H1 (cell line): ENCODE measurements around the gene ARHGEF26. TPM values are rescaled to one million over a fixed set of nuclear protein-coding genes. Genes with fewer than 3 reads are reported as not detected.

Experiments used
- CTCF ChIA-PET: fragments of 300-600 bp; sonication (Branson Sonifier 250); formaldehyde crosslinking; loops from one replicate; lab custom pipeline; 2021; ENCODE audit not compliant: partially characterized antibody; lab: Charles Lee
- POLR2A ChIA-PET: fragments of 300-600 bp; sonication (Branson Sonifier 250); formaldehyde crosslinking; loops from one replicate; lab custom pipeline; 2021; ENCODE audit warnings: inconsistent platforms; ENCODE audit not compliant: partially characterized antibody; lab: Charles Lee
- DNase-seq, 2 experiments: peaks; one replicate each; pipeline versions ENCODE4 v3.0.0 to v3.0.0-alpha.2; 2010 to 2022; ENCODE audit warnings: low spot score in 2 of 2, low read depth in 1 of 2, mixed read lengths in 1 of 2
- FAIRE-seq: peaks from 2 replicates; lab custom pipeline; 2011; peaks lifted over from hg19 to GRCh38; lab: Jason Lieb, UNC
- H2AFZ ChIP-seq: 2 replicates; pipeline ENCODE4 v1.8.1; 2012; ENCODE audit warnings: low read length, inconsistent platforms
- H2AK5ac ChIP-seq: 2 replicates; pipeline ENCODE4 v1.6.1; 2013; ENCODE audit warnings: low read depth, low read length
- H2BK120ac ChIP-seq: replicated peaks from 2 replicates; pipeline ENCODE3; 2013; ENCODE audit warnings: low read depth, low read length, inconsistent platforms
- H2BK12ac ChIP-seq: 2 replicates; pipeline ENCODE4 v1.6.1; 2013; ENCODE audit warnings: low read depth, low read length
- H2BK15ac ChIP-seq: 2 replicates; pipeline ENCODE4 v1.6.1; 2013; ENCODE audit warnings: low read length
- H2BK20ac ChIP-seq: 2 replicates; pipeline ENCODE4 v1.6.1; 2013; ENCODE audit warnings: low read length
- H2BK5ac ChIP-seq: 2 replicates; pipeline ENCODE4 v1.6.1; 2013; ENCODE audit warnings: low read depth, low read length
- H3K14ac ChIP-seq: 2 replicates; pipeline ENCODE4 v1.6.1; 2013; ENCODE audit warnings: inconsistent platforms; ENCODE audit not compliant: insufficient read length
- H3K18ac ChIP-seq: 2 replicates; pipeline ENCODE4 v1.6.1; 2013; ENCODE audit warnings: low read length; ENCODE audit errors: extremely low read depth
- H3K23ac ChIP-seq: 2 replicates; pipeline ENCODE4 v1.6.1; 2013; ENCODE audit warnings: inconsistent platforms; ENCODE audit not compliant: insufficient read length
- H3K23me2 ChIP-seq: 2 replicates; pipeline ENCODE4 v1.6.1; 2013; ENCODE audit warnings: low read depth, low read length
- H3K27ac ChIP-seq: 2 replicates; pipeline ENCODE4 v1.6.1; 2011; ENCODE audit warnings: low read depth, low read length, inconsistent platforms
- H3K27me3 ChIP-seq, 4 experiments: replicated peaks in 1 of 4; 1 replicate in 1 of 4; 2 replicates in 3 of 4; pipeline versions ENCODE4 v1.6.1 to v1.8.1; 2011 to 2013; ENCODE audit warnings: low read length in 3 of 4, mild to moderate bottlenecking in 3 of 4, inconsistent platforms in 2 of 4, mixed read lengths in 2 of 4, moderate library complexity in 1 of 4; ENCODE audit not compliant: control insufficient read depth in 3 of 4, insufficient read depth in 3 of 4; ENCODE audit errors: extremely low read depth in 1 of 4
- H3K36me3 ChIP-seq, 4 experiments: 2 replicates each; pipeline versions ENCODE4 v1.6.1 to v1.8.1; 2011 to 2013; ENCODE audit warnings: mild to moderate bottlenecking in 4 of 4, low read length in 3 of 4, moderate library complexity in 2 of 4, control low read depth in 1 of 4, inconsistent platforms in 1 of 4; ENCODE audit not compliant: insufficient read depth in 4 of 4, control insufficient read depth in 2 of 4
- H3K4ac ChIP-seq: replicated peaks from 2 replicates; pipeline ENCODE3; 2013; ENCODE audit warnings: low read length, low read depth, mixed read lengths, inconsistent platforms; ENCODE audit not compliant: insufficient read length
- H3K4me1 ChIP-seq, 4 experiments: replicated peaks in 1 of 4; 1 replicate in 1 of 4; 2 replicates in 3 of 4; pipeline versions ENCODE4 v1.6.1 to v1.8.1; 2011 to 2013; ENCODE audit warnings: low read length in 3 of 4, inconsistent platforms in 2 of 4, mixed read lengths in 1 of 4; ENCODE audit not compliant: insufficient read depth in 4 of 4, control insufficient read depth in 3 of 4
- H3K4me2 ChIP-seq, 2 experiments: 2 replicates each; pipeline versions ENCODE4 v1.6.1 to v1.8.1; 2011 to 2013; ENCODE audit warnings: low read depth in 2 of 2, low read length in 2 of 2, control low read depth in 1 of 2, inconsistent platforms in 1 of 2, mild to moderate bottlenecking in 1 of 2; ENCODE audit not compliant: insufficient read depth in 1 of 2
- H3K4me3 ChIP-seq, 4 experiments: fragments of 200-600, 300-600 bp in 1 of 4; sonication (generic), shearing (Covaris generic), sonication (Bioruptor Twin) in 1 of 4; 2 replicates each; pipeline versions ENCODE4 v1.5.1 to v1.8.1; 2011 to 2016; ENCODE audit warnings: low read length in 4 of 4, low read depth in 3 of 4, control low read depth in 2 of 4, inconsistent platforms in 2 of 4, mild to moderate bottlenecking in 2 of 4, mixed read lengths in 1 of 4, moderate library complexity in 1 of 4; ENCODE audit not compliant: insufficient read depth in 2 of 4; ENCODE audit errors: extremely low read depth in 1 of 4
- H3K56ac ChIP-seq: replicated peaks from 2 replicates; pipeline ENCODE3; 2013; ENCODE audit warnings: low read depth, mild to moderate bottlenecking, mixed read lengths, low read length, inconsistent platforms; ENCODE audit not compliant: insufficient read length
- H3K79me1 ChIP-seq: 2 replicates; pipeline ENCODE4 v1.6.1; 2013; ENCODE audit warnings: low read depth, low read length, control low read depth
- H3K79me2 ChIP-seq, 2 experiments: 2 replicates each; pipeline versions ENCODE4 v1.6.1 to v1.8.1; 2012 to 2013; ENCODE audit warnings: low read length in 2 of 2, mild to moderate bottlenecking in 2 of 2, inconsistent platforms in 1 of 2; ENCODE audit not compliant: insufficient read depth in 2 of 2, control insufficient read depth in 1 of 2
- H3K9ac ChIP-seq, 4 experiments: replicated peaks in 1 of 4; 1 replicate in 1 of 4; 2 replicates in 3 of 4; pipeline versions ENCODE4 v1.6.1 to v1.8.1; 2011 to 2013; ENCODE audit warnings: low read depth in 3 of 4, low read length in 3 of 4, control low read depth in 2 of 4, mild to moderate bottlenecking in 2 of 4, moderate library complexity in 2 of 4, inconsistent platforms in 1 of 4; ENCODE audit errors: extremely low read depth in 1 of 4
- H3K9me3 ChIP-seq, 2 experiments: 2 replicates each; pipeline versions ENCODE4 v1.6.1 to v1.8.1; 2012 to 2013; ENCODE audit warnings: mild to moderate bottlenecking in 2 of 2, moderate library complexity in 2 of 2, control low read depth in 1 of 2, inconsistent platforms in 1 of 2, low read depth in 1 of 2, low read length in 1 of 2, mixed read lengths in 1 of 2; ENCODE audit not compliant: insufficient read depth in 2 of 2
- H4K20me1 ChIP-seq, 2 experiments: replicated peaks in 1 of 2; 2 replicates each; pipeline versions ENCODE3 to v1.8.1; 2011 to 2013; ENCODE audit warnings: inconsistent platforms in 2 of 2, low read length in 2 of 2, mild to moderate bottlenecking in 1 of 2; ENCODE audit not compliant: insufficient read depth in 2 of 2, control insufficient read depth in 1 of 2
- H4K5ac ChIP-seq: 2 replicates; pipeline ENCODE4 v1.6.1; 2013; ENCODE audit warnings: low read length, low read depth, mixed read lengths, inconsistent platforms; ENCODE audit not compliant: insufficient read length
- H4K8ac ChIP-seq: 2 replicates; pipeline ENCODE4 v1.8.0; 2013; ENCODE audit warnings: mild to moderate bottlenecking, moderate library complexity, low read length, inconsistent platforms; ENCODE audit not compliant: insufficient read depth; ENCODE audit errors: extremely low read depth
- H4K91ac ChIP-seq: replicated peaks from 2 replicates; pipeline ENCODE3; 2013; ENCODE audit warnings: low read length, mixed read lengths, inconsistent platforms; ENCODE audit not compliant: insufficient read length
- ATF3 ChIP-seq: IDR thresholded peaks from 2 replicates; pipeline ENCODE4 v1.6.1; 2011; ENCODE audit warnings: low read depth, mild to moderate bottlenecking, low read length; ENCODE audit not compliant: insufficient read depth
- BRCA1 ChIP-seq: IDR thresholded peaks from 2 replicates; pipeline ENCODE4 v1.6.1; 2012; ENCODE audit warnings: low read depth, low read length, improper control_type of control experiment
- CBX5 ChIP-seq: fragments of 300-800, 300-1000 bp; sonication (generic); IDR thresholded peaks from 2 replicates; pipeline ENCODE4 v1.7.1; 2016; ENCODE audit warnings: antibody characterized with exemption, low read length, low read depth
- CREB1 ChIP-seq: IDR thresholded peaks from 2 replicates; pipeline ENCODE4 v1.6.1; 2012; ENCODE audit warnings: inconsistent platforms
- EP300 ChIP-seq, 2 experiments: IDR thresholded peaks; 1 replicate in 1 of 2; 2 replicates in 1 of 2; pipeline ENCODE4 v1.6.1; 2011 to 2012; ENCODE audit warnings: low read depth in 2 of 2, low read length in 2 of 2, mild to moderate bottlenecking in 2 of 2, borderline replicate concordance in 1 of 2, inconsistent platforms in 1 of 2, moderate library complexity in 1 of 2
- POLR2A ChIP-seq, 2 experiments: IDR thresholded peaks; 1 replicate in 1 of 2; 2 replicates in 1 of 2; pipeline ENCODE4 v1.6.1; 2011; ENCODE audit warnings: low read depth in 2 of 2, low read length in 2 of 2, mild to moderate bottlenecking in 2 of 2; ENCODE audit errors: control extremely low read depth in 1 of 2
- RXRA ChIP-seq: IDR thresholded peaks from 2 replicates; pipeline ENCODE4 v1.6.1; 2011; ENCODE audit warnings: low read depth, mild to moderate bottlenecking, low read length, moderate library complexity; ENCODE audit not compliant: insufficient read depth
- SAP30 ChIP-seq: fragments of 300-600 bp; sonication (generic); IDR thresholded peaks from 2 replicates; pipeline ENCODE4 v1.7.1; 2012; ENCODE audit warnings: low read length, moderate library complexity, mild to moderate bottlenecking, inconsistent platforms; ENCODE audit not compliant: insufficient read depth, insufficient replicate concordance
- SRF ChIP-seq: IDR thresholded peaks from 2 replicates; pipeline ENCODE4 v1.6.1; 2011; ENCODE audit warnings: mild to moderate bottlenecking, low read depth, low read length, moderate library complexity
- TAF7 ChIP-seq: optimal IDR thresholded peaks from 2 replicates; pipeline ENCODE3; 2011; ENCODE audit warnings: low read depth, mild to moderate bottlenecking, inconsistent platforms, low read length, moderate library complexity, borderline replicate concordance
- WGBS, 2 experiments: shearing (Covaris generic) in 1 of 2; methylation state at CpG; one replicate each; pipeline versions ENCODE4 v1.1.6 to v1.1.7; 2013 to 2015; ENCODE audit warnings: low lambda C conversion rate in 2 of 2, mixed read lengths in 2 of 2, inconsistent platforms in 1 of 2, low coverage in 1 of 2, missing lambda C conversion rate in 1 of 2; ENCODE audit not compliant: insufficient replicate concordance in 2 of 2, insufficient coverage in 1 of 2, insufficient read length in 1 of 2; ENCODE audit errors: extremely low coverage in 1 of 2, missing lambda C conversion rate in 1 of 2; 5-methylcytosine and 5-hydroxymethylcytosine counted together
- polyA plus RNA-seq, 7 experiments: library from polyadenylated mRNA; depleted of rRNA in 3 of 7; stranded (reverse) in 5 of 7; unstranded in 2 of 7; fragments of >200 nt in 5 of 7; fragments of 200-250 nt in 2 of 7; gene quantifications; 1 replicate in 5 of 7; 2 replicates in 1 of 7; 4 replicates in 1 of 7; pipeline versions ENCODE4 v1.2.1 to v1.2.3, GENCODE V29; 2011 to 2013; ENCODE audit warnings: missing spikeins in 2 of 7, mixed read lengths in 2 of 7
- total RNA-seq: library from RNA; stranded (reverse); fragmentation: NEBNext Ultra II Directional; extraction: Animal tissue kit (Norgen Biotek cat#: 25700); gene quantifications from 2 replicates; pipeline ENCODE4 v1.2.1, GENCODE V29; 2021

Gene ARHGEF26
- total and polyA plus RNA-seq, 2 of the 8 experiments (the other 6 are each of a cell fraction or from before 2014, with no cell fraction given), result 3.1 to 15.6 TPM

DNA sequence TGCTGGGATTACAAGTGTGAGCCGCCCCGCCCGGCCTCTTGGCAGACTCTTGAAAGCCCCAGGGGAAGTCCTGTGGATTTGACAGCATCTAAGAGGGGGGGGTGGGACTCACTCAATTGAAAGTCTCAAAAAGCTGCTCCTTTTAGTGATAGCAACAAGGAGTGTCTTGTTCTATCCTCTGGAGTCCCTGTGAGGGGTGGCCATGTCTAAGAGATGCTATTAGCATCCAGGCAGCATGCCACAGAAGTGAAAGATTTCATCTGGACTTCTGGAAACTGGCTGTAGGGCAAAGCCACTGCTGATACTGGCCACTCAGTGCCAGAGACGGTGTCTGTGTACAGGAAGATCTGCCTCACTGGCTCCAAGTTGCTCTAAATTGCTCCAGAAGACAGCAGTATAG, 129.1 kb downstream of the ARHGEF26 start:
- H3K23me2 ChIP-seq, result no peaks in the 10 kb centered on the region
- H2BK120ac ChIP-seq, result no peak overlapping the region
- TF ChIP-seq TAF7 (no peak), RXRA (no peak), CREB1 (no peak), POLR2A (IDR thresholded peaks at IDR 0.05; ENCODE audit: control extremely low read depth in 1 of 2, low read depth in 2 of 2, low read length in 2 of 2) (no peak), ATF3 (no peak), SRF (no peak), CBX5 (no peak), EP300 (IDR thresholded peaks at IDR 0.05; ENCODE audit: borderline replicate concordance in 1 of 2, low read depth in 2 of 2, low read length in 2 of 2) (no peak), BRCA1 (no peak), SAP30 (no peak)
- TF ChIP-seq, all 59 proteins: peak for 0
- Histone ChIP-seq H4K91ac (no peak overlapping the region), H3K18ac (no peak overlapping the region), H3K79me1 (no peaks in the 10 kb centered on the region), H4K5ac (no peak overlapping the region), H2AK5ac (no peak overlapping the region), H3K4me1 (peaks cover 0 to 5% (median 3%) of the 10 kb centered on the region in 4 experiments; a peak in 2 of 7 replicates), H4K8ac (no peak overlapping the region), H3K9ac (no peak overlapping the region), H3K27me3 (no peaks in the 10 kb centered on the region), H3K9me3 (no peaks in the 10 kb centered on the region), H2BK15ac (no peak overlapping the region), H4K20me1 (no peaks in the 10 kb centered on the region), H3K14ac (no peak overlapping the region), H3K79me2 (no peaks in the 10 kb centered on the region), H3K4me3 (no peak overlapping the region), H3K4ac (no peak overlapping the region), H3K56ac (no peak overlapping the region), H3K4me2 (no peak overlapping the region), H3K36me3 (peaks cover 0 to 15% (median 13%) of the 10 kb centered on the region in 4 experiments; a peak in 6 of 8 replicates), H3K23ac (no peak overlapping the region), H2BK5ac (no peak overlapping the region), H2BK12ac (no peak overlapping the region), H3K27ac (no peak overlapping the region), H2BK20ac (no peak overlapping the region), H2AFZ (no peak overlapping the region)
- ChIA-PET POLR2A (no interaction called here), CTCF (no interaction called here)
- DNase-seq (no peak), FAIRE-seq (no peak)
- WGBS, 2 experiments, result 87% methylated on average over 4 of the region's 4 CpGs; no CpG with 5 or more reads in 1 of the 2 experiments
